ENCODE data around the gene SEZ6. TPM values are rescaled to one million over a fixed set of nuclear protein-coding genes. Genes with fewer than 3 reads are reported as not detected.

SEZ6 gene
- total and polyA plus RNA-seq, 2 of the 4 experiments (the other 2 are of a cell fraction) = not detected

GRCh38 chr17:28911411-28912045 lies 94.3 kb downstream of the SEZ6 start:
- no peak overlapping the region for H3K14ac ChIP-seq (replicated peaks; ENCODE audit: low read depth, low read length)
- H3K79me1 ChIP-seq (ENCODE audit: low read depth in 1 of 2, low read length in 2 of 2) = peaks cover 20 to 66% of the 10 kb centered on the region in 2 experiments
- H3K9me3 ChIP-seq (ENCODE audit: control insufficient read depth, insufficient read depth, low read length) = no peaks in the 10 kb centered on the region
- CTCF ChIA-PET = no interaction called here
- in situ Hi-C loops (cut with MboI; ENCODE audit: low sequenced_read_pairs) = no loop called here
- no peak overlapping the region for H3K23ac ChIP-seq (ENCODE audit: low read depth, low read length)
- BruUV-seq (replicated peaks) = no TSS peak
- no peak for TF ChIP-seq MXI1 (IDR thresholded peaks at IDR 0.05; ENCODE audit: borderline replicate concordance, low read depth, low read length)
- TF ChIP-seq POLR2A (IDR thresholded peaks at IDR 0.05; ENCODE audit: low read depth, low read length) = no peak
- intact Hi-C loops (cut with micrococcal nuclease) = no loop called here
- no peak overlapping the region for H4K91ac ChIP-seq (ENCODE audit: insufficient read depth, low read depth, low read length)
- H3K27me3 ChIP-seq (ENCODE audit: control insufficient read depth, insufficient read depth, low read length) = no peaks in the 10 kb centered on the region
- H3K4me1 ChIP-seq (ENCODE audit: control insufficient read depth, insufficient read depth, low read length) = peaks cover 20% of the 10 kb centered on the region
- no peak overlapping the region for H2BK15ac ChIP-seq (ENCODE audit: low read depth, low read length)
- H3K4me2 ChIP-seq (ENCODE audit: low read depth, low read length) = no peak overlapping the region
- H2AK5ac ChIP-seq (ENCODE audit: low read depth, low read length) = no peak overlapping the region
- DNase-seq (no peak), ATAC-seq (ENCODE audit: low read depth) (no peak)
- H3K4me3 ChIP-seq (ENCODE audit: insufficient read depth, low read depth, low read length) = no peak overlapping the region
- H3K56ac ChIP-seq (ENCODE audit: extremely low read depth, insufficient read depth, low read length) = no peak overlapping the region
- H3K27ac ChIP-seq (ENCODE audit: insufficient read depth, low read length) = no peak overlapping the region
- H4K5ac ChIP-seq (ENCODE audit: low read depth, low read length) = no peak overlapping the region
- 88% methylated on average over 8 of the region's 13 CpGs; no CpG with 5 or more reads in 1 of the 2 experiments for WGBS, 2 experiments (ENCODE audit: extremely low coverage in 2 of 2, insufficient read length in 1 of 2)
- no peak overlapping the region for H2BK20ac ChIP-seq (ENCODE audit: low read depth, low read length)
- H3K9ac ChIP-seq (ENCODE audit: low read depth, low read length) = no peak overlapping the region
- POLR2A ChIA-PET (ENCODE audit: unreplicated experiment) = no interaction called here
- H3K4ac ChIP-seq (ENCODE audit: low read depth, low read length) = no peak overlapping the region
- dilution Hi-C loops (cut with HindIII; ENCODE audit: low sequenced_read_pairs, unreplicated experiment) = no loop called here
- no peak overlapping the region for H4K8ac ChIP-seq (ENCODE audit: low read depth in 2 of 2, low read length in 2 of 2)
- no peak overlapping the region for H3K18ac ChIP-seq (ENCODE audit: low read depth, low read length)
- H3K9me1 ChIP-seq (ENCODE audit: insufficient read depth, low read length) = peaks cover 10% of the 10 kb centered on the region
- peaks cover 41% of the 10 kb centered on the region; the same call in 1 of the 2 replicates for H4K20me1 ChIP-seq (ENCODE audit: insufficient read depth, low read length)
- peaks cover 75% of the 10 kb centered on the region for H3K36me3 ChIP-seq (ENCODE audit: control insufficient read depth, insufficient read depth, low read length)
- H2AK9ac ChIP-seq (replicated peaks; ENCODE audit: low read depth, low read length, poor library complexity) = no peak overlapping the region
- no peak overlapping the region for H2AFZ ChIP-seq (replicated peaks; ENCODE audit: low read length, poor library complexity)
- no peak overlapping the region for H2BK120ac ChIP-seq (ENCODE audit: low read depth, low read length)
- no peak overlapping the region for H2BK5ac ChIP-seq (ENCODE audit: low read depth, low read length, poor library complexity, severe bottlenecking)
